Glutamatergic neuron (in vitro differentiated cells): ENCODE data around the gene PPP1R14D. TPM values are rescaled to one million over a fixed set of nuclear protein-coding genes. Genes with fewer than 3 reads are reported as not detected.
A peak's percentile ranks its signal among the peaks of the same experiment; 100 is the strongest.

Experiments
- DNase-seq: peaks from one replicate; pipeline ENCODE4 v3.0.0; 2022
- H3K27ac Mint-ChIP-seq: one replicate; pipeline ENCODE4 v1.8.0; 2020; ENCODE audit warnings: mild to moderate bottlenecking, mixed read lengths, inconsistent platforms; ENCODE audit not compliant: unreplicated experiment
- H3K27me3 Mint-ChIP-seq: one replicate; pipeline ENCODE4 v1.8.0; 2020; ENCODE audit warnings: mild to moderate bottlenecking, moderate library complexity, mixed read lengths, inconsistent platforms; ENCODE audit not compliant: unreplicated experiment
- H3K36me3 Mint-ChIP-seq: one replicate; pipeline ENCODE4 v1.8.0; 2020; ENCODE audit warnings: mild to moderate bottlenecking, mixed read lengths, inconsistent platforms; ENCODE audit not compliant: unreplicated experiment
- H3K4me1 Mint-ChIP-seq: one replicate; pipeline ENCODE4 v1.8.0; 2020; ENCODE audit warnings: mild to moderate bottlenecking, low read depth, mixed read lengths, inconsistent platforms; ENCODE audit not compliant: unreplicated experiment
- H3K4me3 Mint-ChIP-seq: one replicate; pipeline ENCODE4 v1.8.0; 2020; ENCODE audit warnings: mild to moderate bottlenecking, mixed read lengths, inconsistent platforms; ENCODE audit not compliant: unreplicated experiment
- H3K9me3 Mint-ChIP-seq: one replicate; pipeline ENCODE4 v1.8.0; 2020; ENCODE audit warnings: mild to moderate bottlenecking, moderate library complexity, mixed read lengths, inconsistent platforms; ENCODE audit not compliant: unreplicated experiment
- CTCF ChIP-seq: fragments of 200-600 bp; sonication (generic); IDR thresholded peaks from one replicate; pipeline ENCODE4 v1.5.0; 2021; ENCODE audit not compliant: partially characterized antibody, unreplicated experiment
- total RNA-seq: library from RNA; stranded (reverse); fragmentation: NEBNext Ultra II Directional; extraction: Animal tissue kit (Norgen Biotek cat#: 25700); gene quantifications from one replicate; pipeline ENCODE4 v1.2.1, GENCODE V29; 2021; ENCODE audit not compliant: unreplicated experiment

Gene PPP1R14D
- total RNA-seq, 1 donor from 2014 or later = not detected

GRCh38 chr15:40845511-40846284, 17.2 kb upstream of the PPP1R14D start:
- DNase-seq = no peak
- peak overlapping the region; percentile 48 for H3K27ac Mint-ChIP-seq

GRCh38 chr15:40845036-40845435, 16.5 kb upstream of the PPP1R14D start:
- Mint-ChIP-seq H3K4me3 (peak overlapping the region; percentile 84), H3K9me3 (peaks cover 3% of the 10 kb centered on the region), H3K27me3 (peaks cover 18% of the 10 kb centered on the region), H3K36me3 (no peaks in the 10 kb centered on the region), H3K27ac (no peak overlapping the region), H3K4me1 (peaks cover 12% of the 10 kb centered on the region)
- no peak for TF ChIP-seq CTCF
- DNase-seq = no peak

More at GRCh38 chr15:40845511-40846284, 17.2 kb upstream of the PPP1R14D start:
- TF ChIP-seq CTCF = no peak
- peaks cover 18% of the 10 kb centered on the region for H3K27me3 Mint-ChIP-seq
- H3K4me1 Mint-ChIP-seq = peaks cover 14% of the 10 kb centered on the region
- no peaks in the 10 kb centered on the region for H3K36me3 Mint-ChIP-seq
- peaks cover 3% of the 10 kb centered on the region for H3K9me3 Mint-ChIP-seq
- peak overlapping the region; percentile 38 for H3K4me3 Mint-ChIP-seq

- no peaks in the 10 kb centered on the region for H3K36me3 Mint-ChIP-seq
- H3K27ac Mint-ChIP-seq = no peak overlapping the region
- H3K4me1 Mint-ChIP-seq = peaks cover 12% of the 10 kb centered on the region
- H3K4me3 Mint-ChIP-seq = peak overlapping the region; percentile 84
- peaks cover 18% of the 10 kb centered on the region for H3K27me3 Mint-ChIP-seq
- peaks cover 3% of the 10 kb centered on the region for H3K9me3 Mint-ChIP-seq
- DNase-seq = peak; percentile 52
- no peak for TF ChIP-seq CTCF
Measured at GRCh38 chr15:40844696-40845030, 16.2 kb upstream of the PPP1R14D start.

- Mint-ChIP-seq H3K9me3 (peaks cover 3% of the 10 kb centered on the region), H3K36me3 (no peaks in the 10 kb centered on the region), H3K4me1 (peaks cover 12% of the 10 kb centered on the region), H3K27ac (no peak within 1 kb of the TSS), H3K4me3 (peak within 1 kb of the TSS; percentile 84), H3K27me3 (peaks cover 18% of the 10 kb centered on the region)
- TF ChIP-seq CTCF = no peak
- peak; percentile 31 for DNase-seq
Measured at GRCh38 chr15:40843885-40844695, 15.6 kb upstream of the PPP1R14D start, which contains the start of gene SPINT1. Gene SPINT1, plus strand, starts transcription at chr15:40844048. Its CDS starts 507 bp downstream, at chr15:40844555.
